RWPE2 (cell line): ENCODE data around the gene NUMB.

ENCODE experiments used
- ATAC-seq: fragments of 200-7000 bp; cut with Tn5 transposase; 3 replicates; pipeline ENCODE4 v1.9.1; 2021; ENCODE audit warnings: low read depth
- DNase-seq: peaks from one replicate; pipeline ENCODE4 v3.0.0-alpha.2; 2020; ENCODE audit warnings: low spot score
- H3K27ac ChIP-seq: fragments of 450-650 bp; 2 replicates; pipeline ENCODE4 v1.5.1; 2017; ENCODE audit warnings: mild to moderate bottlenecking; ENCODE audit not compliant: poor library complexity, severe bottlenecking
- H3K27me3 ChIP-seq: fragments of 250-450 bp; sonication (Bioruptor Pico); 2 replicates; pipeline ENCODE4 v1.5.1; 2021; ENCODE audit warnings: mild to moderate bottlenecking, moderate library complexity; ENCODE audit not compliant: insufficient read depth, poor library complexity, severe bottlenecking
- H3K36me3 ChIP-seq: fragments of 250-450 bp; sonication (Bioruptor Pico); 2 replicates; pipeline ENCODE4 v1.5.1; 2020; ENCODE audit warnings: low read depth, mild to moderate bottlenecking, moderate library complexity
- H3K4me1 ChIP-seq: fragments of 250-450 bp; sonication (Bioruptor Pico); 2 replicates; pipeline ENCODE4 v1.5.1; 2021; ENCODE audit warnings: mild to moderate bottlenecking, moderate library complexity; ENCODE audit not compliant: insufficient read depth, poor library complexity, severe bottlenecking
- H3K4me3 ChIP-seq: fragments of 250-450 bp; sonication (Bioruptor Pico); 2 replicates; pipeline ENCODE4 v1.5.1; 2021; ENCODE audit warnings: mild to moderate bottlenecking, moderate library complexity; ENCODE audit not compliant: severe bottlenecking
- H3K9me3 ChIP-seq: fragments of 250-450 bp; sonication (Bioruptor Pico); 2 replicates; pipeline ENCODE4 v1.5.1; 2021; ENCODE audit warnings: mild to moderate bottlenecking, moderate library complexity; ENCODE audit not compliant: severe bottlenecking
- CTCF ChIP-seq: fragments of 450-650 bp; IDR thresholded peaks from one replicate; pipeline ENCODE4 v1.5.1; 2017; ENCODE audit warnings: mild to moderate bottlenecking, moderate library complexity; ENCODE audit not compliant: poor library complexity, severe bottlenecking

The NUMB gene

DNA sequence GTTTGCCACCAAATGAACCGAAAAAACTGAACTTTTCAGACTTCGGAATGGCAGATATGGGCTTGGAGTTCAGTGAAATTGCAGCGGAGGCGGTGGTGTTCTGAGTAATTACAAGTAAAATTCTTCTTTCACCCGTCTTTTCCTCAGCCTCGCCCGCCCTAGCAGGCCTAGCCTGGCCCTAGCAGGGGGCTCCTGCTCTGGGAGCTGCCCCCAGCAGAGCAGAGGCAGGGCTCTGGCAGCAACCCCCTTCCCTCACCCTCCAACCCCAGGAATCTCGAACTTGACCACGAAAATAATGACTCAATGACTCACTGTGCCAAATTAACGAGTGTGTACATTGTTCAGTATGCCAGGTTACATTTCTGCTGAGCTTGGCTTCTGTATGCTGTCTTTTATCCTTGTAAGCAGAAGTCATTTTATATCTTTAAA, 219.9 kb downstream of the NUMB start:
- Histone ChIP-seq H3K27me3 (peaks cover 59% of the 10 kb centered on the region), H3K4me1 (peaks cover 15% of the 10 kb centered on the region)
- DNase-seq: peak; percentile 57

DNA sequence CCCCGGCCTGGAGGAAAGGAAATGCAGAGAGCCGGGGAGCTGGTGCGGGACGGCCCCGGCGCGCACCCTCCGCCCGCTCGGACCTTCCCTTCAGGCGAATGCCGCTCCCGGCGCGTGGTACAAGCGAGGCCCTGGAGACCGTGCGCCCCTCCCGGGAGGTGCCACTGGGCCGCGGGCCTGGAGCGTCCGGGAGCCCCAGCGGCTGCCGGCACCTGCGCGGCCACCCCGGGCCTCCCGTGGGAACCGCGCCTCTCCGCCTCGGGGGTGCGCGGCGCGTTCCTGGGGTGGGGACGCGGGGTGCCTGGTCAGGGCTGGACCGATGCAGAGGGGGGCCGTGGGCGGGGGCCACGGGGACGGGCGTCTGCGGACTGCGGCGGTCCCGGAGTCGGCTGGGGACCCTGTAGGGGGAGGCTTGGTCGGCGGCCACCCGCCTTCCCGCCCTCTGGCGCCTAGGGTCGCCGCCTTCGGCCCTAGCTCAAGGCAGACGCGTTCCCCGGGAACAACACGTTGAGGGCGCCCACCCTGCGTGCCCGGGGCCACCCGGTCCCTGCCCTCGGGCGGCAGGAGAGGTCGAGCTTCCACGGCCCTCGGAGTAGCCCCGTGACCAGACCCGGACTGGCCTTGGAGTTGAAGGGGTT, 220.4 kb downstream of the NUMB start:
- H3K27ac ChIP-seq: no peak overlapping the region
- peak; percentile 65 for DNase-seq
- H3K27me3 ChIP-seq: peaks cover 59% of the 10 kb centered on the region
- H3K4me1 ChIP-seq: peaks cover 15% of the 10 kb centered on the region
- no peak for TF ChIP-seq CTCF
- peak overlapping the region; percentile 27 for H3K4me3 ChIP-seq
- ATAC-seq: peak; percentile 31
- H3K36me3 ChIP-seq: no peaks in the 10 kb centered on the region
- no peaks in the 10 kb centered on the region for H3K9me3 ChIP-seq

More for the DNA sequence above, 219.9 kb downstream of the NUMB start:
- H3K4me3 ChIP-seq: peak overlapping the region; percentile 27
- no peak for TF ChIP-seq CTCF
- ATAC-seq: peak; percentile 76
- no peaks in the 10 kb centered on the region for H3K9me3 ChIP-seq
- H3K36me3 ChIP-seq: no peaks in the 10 kb centered on the region
- no peak overlapping the region for H3K27ac ChIP-seq

DNA sequence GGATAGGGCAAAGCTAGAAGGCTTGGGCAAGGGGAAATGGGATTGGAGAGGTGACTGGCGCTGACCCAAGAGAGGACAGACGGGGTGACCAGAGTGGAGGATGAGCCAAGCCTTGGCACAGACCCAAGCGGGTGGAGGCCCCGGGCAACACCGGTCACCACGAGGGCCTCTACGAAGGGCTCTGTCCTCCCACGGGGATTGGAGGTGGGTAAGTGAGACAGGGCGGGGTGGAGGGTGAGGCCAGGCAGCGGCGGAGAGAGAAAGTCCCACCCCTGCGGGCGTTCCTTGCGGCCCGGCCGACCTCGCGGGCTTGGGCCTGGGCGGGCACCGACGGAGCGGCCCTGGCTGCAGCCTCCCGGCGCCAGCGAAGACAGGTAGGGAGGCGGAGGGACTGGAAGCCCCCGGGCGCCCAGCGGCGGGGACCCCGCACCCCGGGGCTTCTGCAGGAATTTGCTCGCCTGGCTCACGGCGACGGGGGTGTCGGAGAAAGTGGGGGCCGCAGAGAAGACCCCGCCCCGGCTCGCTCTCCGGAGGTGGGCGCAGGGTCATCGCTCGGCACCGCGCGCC, 221.0 kb downstream of the NUMB start, which contains the start of gene PAPLN:
TSS of gene PAPLN (plus strand) at position 288 of the 567 bp plus-strand sequence. CDS start 2,273 bp downstream, outside the sequence.
- no peaks in the 10 kb centered on the region for H3K36me3 ChIP-seq
- H3K4me1 ChIP-seq: peaks cover 15% of the 10 kb centered on the region
- H3K9me3 ChIP-seq: no peaks in the 10 kb centered on the region
- DNase-seq: peak; percentile 79
- no peak for TF ChIP-seq CTCF
- peaks cover 59% of the 10 kb centered on the region for H3K27me3 ChIP-seq
- peak; percentile 52 for ATAC-seq
- peak within 1 kb of the TSS; percentile 27 for H3K4me3 ChIP-seq
- no peak within 1 kb of the TSS for H3K27ac ChIP-seq

DNA sequence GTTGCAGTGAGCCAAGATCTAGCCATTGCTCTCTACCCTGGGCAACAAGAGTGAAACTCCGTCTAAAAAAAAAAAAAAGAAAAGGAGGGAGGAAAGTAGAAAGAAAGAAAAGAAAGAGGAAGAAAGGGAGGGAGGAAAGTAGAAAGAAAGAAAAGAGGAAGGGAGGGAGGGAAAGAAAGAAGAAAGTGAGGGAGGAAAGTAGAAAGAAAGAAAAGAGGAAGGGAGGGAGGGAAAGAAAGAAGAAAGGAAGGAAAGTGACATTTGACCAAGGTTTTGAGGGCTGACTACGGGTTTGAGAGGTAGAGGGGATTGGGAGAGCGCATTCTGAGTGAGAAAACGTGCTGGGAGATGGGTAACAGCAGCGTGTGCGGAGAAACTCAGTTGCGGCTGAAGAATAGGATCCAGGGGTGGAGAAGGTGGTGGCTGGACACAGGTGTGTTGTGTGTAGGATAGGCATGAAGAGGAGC, 221.6 kb downstream of the NUMB start:
- DNase-seq (no peak), ATAC-seq (no peak)
- Histone ChIP-seq H3K27me3 (peaks cover 59% of the 10 kb centered on the region), H3K4me3 (no peak overlapping the region), H3K36me3 (no peaks in the 10 kb centered on the region), H3K27ac (no peak overlapping the region), H3K4me1 (peaks cover 15% of the 10 kb centered on the region), H3K9me3 (no peaks in the 10 kb centered on the region)
- no peak for TF ChIP-seq CTCF

DNA sequence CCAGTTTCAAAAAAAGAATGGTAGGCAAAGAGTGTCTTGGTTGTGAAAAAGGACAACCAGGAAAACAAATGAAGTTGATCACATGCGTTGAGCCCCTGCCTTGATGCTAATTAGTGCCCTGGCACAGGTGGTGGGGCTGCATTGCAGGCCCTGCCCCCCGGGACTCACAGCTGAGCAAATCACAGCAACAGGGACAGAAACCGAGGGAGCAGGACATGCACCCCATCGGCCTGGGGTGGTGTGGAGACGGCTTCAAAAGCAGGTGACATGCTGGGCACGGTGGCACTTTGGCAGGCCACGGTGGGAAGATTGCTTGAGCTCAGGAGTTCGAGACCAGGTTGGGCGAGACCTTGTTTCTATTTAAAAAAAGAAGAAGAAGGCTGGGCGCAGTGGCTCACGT, 222.2 kb downstream of the NUMB start:
- no peak for ATAC-seq

More for the DNA sequence above, 222.2 kb downstream of the NUMB start:
- no peak overlapping the region for H3K4me3 ChIP-seq
- H3K36me3 ChIP-seq: no peaks in the 10 kb centered on the region
- peak; percentile 29 for DNase-seq
- H3K27me3 ChIP-seq: peaks cover 59% of the 10 kb centered on the region
- no peaks in the 10 kb centered on the region for H3K9me3 ChIP-seq
- no peak overlapping the region for H3K27ac ChIP-seq
- H3K4me1 ChIP-seq: peaks cover 15% of the 10 kb centered on the region
- no peak for TF ChIP-seq CTCF
